ENCODE measurements around the gene ATMIN. TPM values are rescaled to one million over a fixed set of nuclear protein-coding genes. Genes with fewer than 3 reads are reported as not detected.

ATMIN gene
- total and polyA plus RNA-seq, 2 experiments from 2014 or later = 22.0 to 60.5 TPM

- H4K20me1 ChIP-seq (replicated peaks; ENCODE audit: insufficient read depth) = peaks cover 26% of the 10 kb centered on the region
- Mint-ChIP-seq H3K36me3 (ENCODE audit: low read depth) (peaks cover 3% of the 10 kb centered on the region; the same call in 1 of the 3 replicates), H3K27ac (no peak overlapping the region), H3K4me1 (peaks cover 17% of the 10 kb centered on the region), H3K27me3 (ENCODE audit: insufficient read depth, low read depth, poor library complexity) (peaks cover 9% of the 10 kb centered on the region), H3K4me3 (no peak overlapping the region), H3K9me3 (no peaks in the 10 kb centered on the region)
- H3K4me2 ChIP-seq = no peak overlapping the region
- H3K36me3 ChIP-seq (ENCODE audit: insufficient read depth) = no peaks in the 10 kb centered on the region
- H3K4me1 ChIP-seq (ENCODE audit: insufficient read depth) = peaks cover 7% of the 10 kb centered on the region
- no peak overlapping the region for H2AFZ ChIP-seq
- no peak for TF ChIP-seq JUNB (IDR thresholded peaks at IDR 0.05; ENCODE audit: unreplicated experiment)
- H3F3A ChIP-seq (replicated peaks; ENCODE audit: low read depth) = no peaks in the 10 kb centered on the region
- ATAC-seq = no peak
- peaks cover 88% of the 10 kb centered on the region for H3K79me2 ChIP-seq (replicated peaks; ENCODE audit: insufficient read depth)
- no peaks in the 10 kb centered on the region for H3K27me3 ChIP-seq (ENCODE audit: insufficient read depth)
- no peak for DNase-seq (ENCODE audit: low spot score)
- no peak overlapping the region for H3K27ac ChIP-seq (ENCODE audit: low read depth)
- no peak overlapping the region for H3K4me3 ChIP-seq
- no peaks in the 10 kb centered on the region for H3K9me2 ChIP-seq (ENCODE audit: insufficient read depth)
Measured at GRCh38 chr16:81003064-81003463, 32.6 kb upstream of the ATMIN start.

DNA sequence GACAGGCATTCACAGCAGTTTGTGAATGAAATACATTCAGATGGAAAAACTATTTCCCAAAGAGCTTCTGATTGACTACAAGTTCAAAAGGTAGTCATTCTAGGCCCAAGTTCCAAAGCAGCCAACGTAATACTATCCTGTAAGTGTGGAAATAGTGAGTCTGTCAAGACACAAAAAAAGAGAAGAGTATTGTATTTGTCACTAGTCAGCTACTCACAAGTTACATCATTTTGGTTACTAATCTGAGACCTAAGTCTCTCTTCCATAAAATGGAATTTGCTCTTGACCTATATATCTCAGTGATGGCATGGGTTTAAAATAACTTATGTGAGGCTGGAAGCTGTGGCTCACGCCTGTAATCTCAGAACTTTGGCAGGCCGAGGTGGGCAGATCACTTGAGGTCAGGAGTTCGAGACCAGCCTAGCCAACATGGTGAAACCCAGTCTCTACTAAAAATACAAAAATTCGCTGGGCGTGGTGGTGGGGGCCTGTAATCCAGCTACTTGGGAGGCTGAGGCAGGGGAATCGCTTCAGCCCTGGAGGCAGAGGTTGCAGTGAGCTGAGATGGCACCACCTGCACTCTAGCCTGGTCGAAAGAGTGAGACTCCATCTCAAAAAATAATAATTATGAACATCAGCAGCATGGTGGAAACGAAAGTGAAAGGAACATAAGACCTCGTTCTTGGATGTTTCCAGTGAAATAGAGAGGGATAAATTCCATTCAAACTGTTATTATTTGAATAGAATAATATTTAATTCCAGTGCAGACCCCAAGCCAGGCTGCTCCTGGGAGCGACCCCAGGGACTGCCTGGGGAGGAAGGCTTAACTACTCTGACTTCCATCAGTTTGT is 31.8 kb upstream of the ATMIN start:
- no peak overlapping the region for H3K4me3 ChIP-seq
- no peaks in the 10 kb centered on the region for H3F3A ChIP-seq (replicated peaks; ENCODE audit: low read depth)
- peaks cover 7% of the 10 kb centered on the region for H3K4me1 ChIP-seq (ENCODE audit: insufficient read depth)
- peaks cover 88% of the 10 kb centered on the region for H3K79me2 ChIP-seq (replicated peaks; ENCODE audit: insufficient read depth)
- peaks cover 9% of the 10 kb centered on the region for H3K27me3 Mint-ChIP-seq (ENCODE audit: insufficient read depth, low read depth, poor library complexity)
- H3K4me2 ChIP-seq = no peak overlapping the region
- ATAC-seq (no peak), DNase-seq (ENCODE audit: low spot score) (no peak)
- no peaks in the 10 kb centered on the region for H3K9me2 ChIP-seq (ENCODE audit: insufficient read depth)
- no peaks in the 10 kb centered on the region for H3K9me3 Mint-ChIP-seq
- H3K36me3 ChIP-seq (ENCODE audit: insufficient read depth) = no peaks in the 10 kb centered on the region
- H3K27me3 ChIP-seq (ENCODE audit: insufficient read depth) = no peaks in the 10 kb centered on the region
- H3K27ac Mint-ChIP-seq = no peak overlapping the region
- H2AFZ ChIP-seq = no peak overlapping the region
- H3K36me3 Mint-ChIP-seq (ENCODE audit: low read depth) = peaks cover 3% of the 10 kb centered on the region; the same call in 1 of the 3 replicates
- no peak overlapping the region for H3K4me3 Mint-ChIP-seq
- no peak for TF ChIP-seq NANOG (IDR thresholded peaks at IDR 0.05; ENCODE audit: borderline replicate concordance)
- TF ChIP-seq, protein P1, sequence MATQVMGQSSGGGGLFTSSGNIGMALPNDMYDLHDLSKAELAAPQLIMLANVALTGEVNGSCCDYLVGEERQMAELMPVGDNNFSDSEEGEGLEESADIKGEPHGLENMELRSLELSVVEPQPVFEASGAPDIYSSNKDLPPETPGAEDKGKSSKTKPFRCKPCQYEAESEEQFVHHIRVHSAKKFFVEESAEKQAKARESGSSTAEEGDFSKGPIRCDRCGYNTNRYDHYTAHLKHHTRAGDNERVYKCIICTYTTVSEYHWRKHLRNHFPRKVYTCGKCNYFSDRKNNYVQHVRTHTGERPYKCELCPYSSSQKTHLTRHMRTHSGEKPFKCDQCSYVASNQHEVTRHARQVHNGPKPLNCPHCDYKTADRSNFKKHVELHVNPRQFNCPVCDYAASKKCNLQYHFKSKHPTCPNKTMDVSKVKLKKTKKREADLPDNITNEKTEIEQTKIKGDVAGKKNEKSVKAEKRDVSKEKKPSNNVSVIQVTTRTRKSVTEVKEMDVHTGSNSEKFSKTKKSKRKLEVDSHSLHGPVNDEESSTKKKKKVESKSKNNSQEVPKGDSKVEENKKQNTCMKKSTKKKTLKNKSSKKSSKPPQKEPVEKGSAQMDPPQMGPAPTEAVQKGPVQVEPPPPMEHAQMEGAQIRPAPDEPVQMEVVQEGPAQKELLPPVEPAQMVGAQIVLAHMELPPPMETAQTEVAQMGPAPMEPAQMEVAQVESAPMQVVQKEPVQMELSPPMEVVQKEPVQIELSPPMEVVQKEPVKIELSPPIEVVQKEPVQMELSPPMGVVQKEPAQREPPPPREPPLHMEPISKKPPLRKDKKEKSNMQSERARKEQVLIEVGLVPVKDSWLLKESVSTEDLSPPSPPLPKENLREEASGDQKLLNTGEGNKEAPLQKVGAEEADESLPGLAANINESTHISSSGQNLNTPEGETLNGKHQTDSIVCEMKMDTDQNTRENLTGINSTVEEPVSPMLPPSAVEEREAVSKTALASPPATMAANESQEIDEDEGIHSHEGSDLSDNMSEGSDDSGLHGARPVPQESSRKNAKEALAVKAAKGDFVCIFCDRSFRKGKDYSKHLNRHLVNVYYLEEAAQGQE (IDR thresholded peaks at IDR 0.05; ENCODE audit: unreplicated experiment) = no peak
- no peak for TF ChIP-seq CREB1 (CRISPR knock-in tag; IDR thresholded peaks at IDR 0.05; ENCODE audit: low read depth)
- TF ChIP-seq EZH2 (IDR thresholded peaks at IDR 0.05; ENCODE audit: low read depth, unreplicated experiment) = no peak
- no peak for TF ChIP-seq ZNF114 (CRISPR knock-in tag; IDR thresholded peaks at IDR 0.05)
- TF ChIP-seq STAT1 (IDR thresholded peaks at IDR 0.05; ENCODE audit: unreplicated experiment) = no peak
- peaks cover 20% of the 10 kb centered on the region for H4K20me1 ChIP-seq (replicated peaks; ENCODE audit: insufficient read depth)
- H3K27ac ChIP-seq (ENCODE audit: low read depth) = no peak overlapping the region
- peaks cover 22% of the 10 kb centered on the region for H3K4me1 Mint-ChIP-seq
